Sigmoid colon (tissue), 4 donors: ENCODE results near the gene PGBD5.

Experiments used
- CTCF ChIP-seq, 4 experiments: fragments of 450-650 bp in 3 of 4; fragments of 200-600 bp in 1 of 4; IDR thresholded peaks; one replicate each; pipeline ENCODE4 v1.5.1; 2016 to 2019; ENCODE audit warnings: antibody characterized with exemption in 4 of 4, mild to moderate bottlenecking in 3 of 4, moderate library complexity in 2 of 4
- POLR2AphosphoS5 ChIP-seq, 4 donors: sonication (generic); formaldehyde crosslinking; IDR thresholded peaks; one replicate each; pipeline ENCODE4 v1.6.1; 2017; ENCODE audit warnings: antibody characterized with exemption in 4 of 4

GRCh38 chr1:230370109-230370508, 56.0 kb downstream of the PGBD5 start:
- TF ChIP-seq CTCF (IDR thresholded peaks at IDR 0.05) (no peak), POLR2AphosphoS5 (IDR thresholded peaks at IDR 0.05) (no peak)
